22Rv1 (cell line): ENCODE measurements around the gene FAM161B.

Experiments
- ZFX ChIP-seq: fragments of 450-650 bp; IDR thresholded peaks from 2 replicates; pipeline ENCODE4 v1.6.1; 2017; ENCODE audit warnings: antibody characterized with exemption, borderline replicate concordance
- TF ChIP-seq, protein P1 (sequence below): fragments of 450-650 bp; IDR thresholded peaks from 2 replicates; pipeline ENCODE4 v1.5.1; 2017; ENCODE audit warnings: mild to moderate bottlenecking

DNA sequence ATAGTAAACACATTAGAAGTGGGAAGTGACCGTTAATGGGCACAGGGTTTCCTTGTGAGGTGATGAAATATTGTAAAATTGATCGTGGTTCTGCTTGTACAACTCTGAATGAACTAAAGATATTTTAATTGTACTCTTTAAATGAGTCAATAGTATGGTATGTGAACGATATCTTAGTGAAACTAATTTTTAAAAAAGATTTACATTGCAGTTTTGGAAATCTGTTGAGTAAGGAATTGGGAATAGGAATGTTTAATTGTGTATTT lies 61.5 kb downstream of the FAM161B start:
- TF ChIP-seq, protein P1, sequence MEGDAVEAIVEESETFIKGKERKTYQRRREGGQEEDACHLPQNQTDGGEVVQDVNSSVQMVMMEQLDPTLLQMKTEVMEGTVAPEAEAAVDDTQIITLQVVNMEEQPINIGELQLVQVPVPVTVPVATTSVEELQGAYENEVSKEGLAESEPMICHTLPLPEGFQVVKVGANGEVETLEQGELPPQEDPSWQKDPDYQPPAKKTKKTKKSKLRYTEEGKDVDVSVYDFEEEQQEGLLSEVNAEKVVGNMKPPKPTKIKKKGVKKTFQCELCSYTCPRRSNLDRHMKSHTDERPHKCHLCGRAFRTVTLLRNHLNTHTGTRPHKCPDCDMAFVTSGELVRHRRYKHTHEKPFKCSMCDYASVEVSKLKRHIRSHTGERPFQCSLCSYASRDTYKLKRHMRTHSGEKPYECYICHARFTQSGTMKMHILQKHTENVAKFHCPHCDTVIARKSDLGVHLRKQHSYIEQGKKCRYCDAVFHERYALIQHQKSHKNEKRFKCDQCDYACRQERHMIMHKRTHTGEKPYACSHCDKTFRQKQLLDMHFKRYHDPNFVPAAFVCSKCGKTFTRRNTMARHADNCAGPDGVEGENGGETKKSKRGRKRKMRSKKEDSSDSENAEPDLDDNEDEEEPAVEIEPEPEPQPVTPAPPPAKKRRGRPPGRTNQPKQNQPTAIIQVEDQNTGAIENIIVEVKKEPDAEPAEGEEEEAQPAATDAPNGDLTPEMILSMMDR = no peak
- TF ChIP-seq ZFX = no peak
